H9 (cell line): ENCODE measurements around the gene KRTAP5-7. TPM values are rescaled to one million over a fixed set of nuclear protein-coding genes. Genes with fewer than 3 reads are reported as not detected.

ENCODE experiments used
- DNase-seq: peaks from one replicate; pipeline ENCODE4 v3.0.0-alpha.2; 2017
- H2AFZ ChIP-seq: one replicate; pipeline ENCODE4 v1.6.1; 2013; ENCODE audit warnings: mild to moderate bottlenecking, low read length, control low read depth, moderate library complexity
- H2AK5ac ChIP-seq: 2 replicates; pipeline ENCODE4 v1.6.1; 2013; ENCODE audit warnings: low read length, control low read depth, mixed read lengths; ENCODE audit not compliant: insufficient read length
- H2BK120ac ChIP-seq: one replicate; pipeline ENCODE4 v1.6.1; 2013; ENCODE audit warnings: low read depth, mild to moderate bottlenecking, low read length, control low read depth, inconsistent platforms; ENCODE audit not compliant: poor library complexity, severe bottlenecking
- H2BK12ac ChIP-seq: 2 replicates; pipeline ENCODE4 v1.6.1; 2013; ENCODE audit warnings: low read length, control low read depth, mixed read lengths, low read depth; ENCODE audit not compliant: insufficient read length
- H2BK15ac ChIP-seq: 2 replicates; pipeline ENCODE4 v1.6.1; 2013; ENCODE audit warnings: low read depth, low read length, control low read depth
- H2BK20ac ChIP-seq: one replicate; pipeline ENCODE4 v1.6.1; 2013; ENCODE audit warnings: low read depth, mild to moderate bottlenecking, low read length, control low read depth, inconsistent platforms; ENCODE audit not compliant: poor library complexity, severe bottlenecking
- H2BK5ac ChIP-seq: 2 replicates; pipeline ENCODE4 v1.6.1; 2013; ENCODE audit warnings: low read length, control low read depth, mixed read lengths; ENCODE audit not compliant: insufficient read length
- H3K14ac ChIP-seq: 2 replicates; pipeline ENCODE4 v1.6.1; 2013; ENCODE audit warnings: low read length, control low read depth; ENCODE audit not compliant: insufficient read depth
- H3K18ac ChIP-seq: 2 replicates; pipeline ENCODE4 v1.6.1; 2013; ENCODE audit warnings: low read depth, mild to moderate bottlenecking, mixed read lengths, low read length, control low read depth; ENCODE audit not compliant: insufficient read length
- H3K23ac ChIP-seq: 2 replicates; pipeline ENCODE4 v1.6.1; 2013; ENCODE audit warnings: low read length, control low read depth, mixed read lengths, low read depth; ENCODE audit not compliant: insufficient read length
- H3K23me2 ChIP-seq: 2 replicates; pipeline ENCODE4 v1.6.1; 2013; ENCODE audit warnings: low read depth, mild to moderate bottlenecking, mixed read lengths, low read length, control low read depth; ENCODE audit not compliant: insufficient read length, poor library complexity, severe bottlenecking
- H3K27ac ChIP-seq: 2 replicates; pipeline ENCODE4 v1.5.1; 2013; ENCODE audit warnings: low read length, control low read depth, mixed read lengths, low read depth; ENCODE audit not compliant: insufficient read length
- H3K27me3 ChIP-seq: 2 replicates; pipeline ENCODE4 v1.6.1; 2013; ENCODE audit warnings: low read length, control low read depth, inconsistent platforms; ENCODE audit not compliant: insufficient read depth
- H3K4ac ChIP-seq: 2 replicates; pipeline ENCODE4 v1.6.1; 2013; ENCODE audit warnings: low read depth, mild to moderate bottlenecking, control low read depth, inconsistent platforms, low read length, moderate library complexity
- H3K4me1 ChIP-seq: 2 replicates; pipeline ENCODE4 v1.6.1; 2013; ENCODE audit warnings: low read length, control low read depth, inconsistent platforms; ENCODE audit not compliant: insufficient read depth
- H3K4me2 ChIP-seq: 2 replicates; pipeline ENCODE4 v1.6.1; 2013; ENCODE audit warnings: low read length, control low read depth, mixed read lengths; ENCODE audit not compliant: insufficient read length, insufficient read depth
- H3K56ac ChIP-seq: 2 replicates; pipeline ENCODE4 v1.6.1; 2013; ENCODE audit warnings: low read depth, mild to moderate bottlenecking, mixed read lengths, low read length, control low read depth; ENCODE audit not compliant: insufficient read length
- H3K79me1 ChIP-seq: 2 replicates; pipeline ENCODE4 v1.6.1; 2013; ENCODE audit warnings: low read depth, mild to moderate bottlenecking, moderate library complexity, low read length, control low read depth, inconsistent platforms; ENCODE audit not compliant: insufficient read depth, poor library complexity, severe bottlenecking
- H3K79me2 ChIP-seq: 2 replicates; pipeline ENCODE4 v1.6.1; 2013; ENCODE audit warnings: low read length, control low read depth, inconsistent platforms; ENCODE audit not compliant: insufficient read depth
- H3K9ac ChIP-seq: 2 replicates; pipeline ENCODE4 v1.6.1; 2013; ENCODE audit warnings: low read length, control low read depth, mixed read lengths; ENCODE audit not compliant: insufficient read length; ENCODE audit errors: extremely low read depth
- H3K9me3 ChIP-seq: one replicate; pipeline ENCODE4 v1.6.1; 2013; ENCODE audit warnings: low read depth, low read length, inconsistent platforms; ENCODE audit not compliant: control insufficient read depth
- H3T11ph ChIP-seq: one replicate; pipeline ENCODE4 v1.6.1; 2013; ENCODE audit warnings: mild to moderate bottlenecking, low read length, control low read depth, inconsistent platforms
- H4K20me1 ChIP-seq: one replicate; pipeline ENCODE4 v1.6.1; 2013; ENCODE audit not compliant: control insufficient read depth, insufficient read length, insufficient read depth
- H4K5ac ChIP-seq: 2 replicates; pipeline ENCODE4 v1.6.1; 2013; ENCODE audit warnings: low read depth, mild to moderate bottlenecking, mixed read lengths, low read length, control low read depth; ENCODE audit not compliant: insufficient read length
- H4K8ac ChIP-seq: replicated peaks from 2 replicates; pipeline ENCODE4 v1.6.1; 2013; ENCODE audit warnings: low read length, control low read depth, mixed read lengths, low read depth; ENCODE audit not compliant: insufficient read length
- H4K91ac ChIP-seq: 2 replicates; pipeline ENCODE4 v1.6.1; 2013; ENCODE audit warnings: low read depth, mild to moderate bottlenecking, moderate library complexity, mixed read lengths, low read length, control low read depth; ENCODE audit not compliant: insufficient read length
- H3K27ac Mint-ChIP-seq, 3 experiments: 2 replicates in 2 of 3; 3 replicates in 1 of 3; pipeline ENCODE4 v1.8.0; 2020 to 2021; ENCODE audit warnings: mixed read lengths in 3 of 3, mild to moderate bottlenecking in 1 of 3, moderate library complexity in 1 of 3
- H3K27me3 Mint-ChIP-seq: 2 replicates; pipeline ENCODE4 v1.8.0; 2021; ENCODE audit warnings: low read depth, mild to moderate bottlenecking, moderate library complexity, mixed read lengths
- H3K36me3 Mint-ChIP-seq, 3 experiments: 2 replicates in 2 of 3; 3 replicates in 1 of 3; pipeline ENCODE4 v1.8.0; 2020 to 2021; ENCODE audit warnings: low read depth in 3 of 3, mixed read lengths in 3 of 3; ENCODE audit not compliant: insufficient read depth in 1 of 3
- H3K4me1 Mint-ChIP-seq, 2 experiments: 2 replicates each; pipeline ENCODE4 v1.8.0; 2020; ENCODE audit warnings: mixed read lengths in 2 of 2
- H3K4me3 Mint-ChIP-seq, 2 experiments: 2 replicates in 1 of 2; 3 replicates in 1 of 2; pipeline ENCODE4 v1.8.0; 2020 to 2021; ENCODE audit warnings: mild to moderate bottlenecking in 2 of 2, mixed read lengths in 2 of 2, moderate library complexity in 1 of 2
- H3K9me3 Mint-ChIP-seq, 2 experiments: 2 replicates in 1 of 2; 3 replicates in 1 of 2; pipeline ENCODE4 v1.8.0; 2020; ENCODE audit warnings: mild to moderate bottlenecking in 2 of 2, mixed read lengths in 2 of 2, moderate library complexity in 1 of 2
- CTCF ChIP-seq: fragments of 200-600 bp; sonication (generic); conservative IDR thresholded peaks from 3 replicates; pipeline ENCODE4 v1.8.0; 2021; ENCODE audit warnings: antibody characterized with exemption, mild to moderate bottlenecking
- WGBS: extraction: QIAGEN DNeasy Blood & Tissue Kit; methylation state at CpG from one replicate; pipeline ENCODE4 v1.1.7; 2013; ENCODE audit warnings: missing lambda C conversion rate, low lambda C conversion rate, mixed read lengths; ENCODE audit not compliant: insufficient read length; ENCODE audit errors: extremely low coverage; 5-methylcytosine and 5-hydroxymethylcytosine counted together
- total RNA-seq: library from RNA; stranded (reverse); gene quantifications from 2 replicates; pipeline ENCODE4 v1.2.1, GENCODE V29; 2021

KRTAP5-7 gene
- total RNA-seq, 1 experiment from 2014 or later: not detected

GRCh38 chr11:71488681-71489270 is 38.3 kb upstream of the KRTAP5-7 start:
- H4K20me1 ChIP-seq: no peaks in the 10 kb centered on the region
- Mint-ChIP-seq H3K27ac (peak overlapping the region in 1 of 3 experiments; percentile 37; a peak in 4 of 7 replicates), H3K4me3 (no peak overlapping the region)

More at GRCh38 chr11:71488681-71489270, 38.3 kb upstream of the KRTAP5-7 start:
- no peak overlapping the region for H3K23ac ChIP-seq
- no peak overlapping the region for H2AK5ac ChIP-seq
- H3K27me3 Mint-ChIP-seq: no peaks in the 10 kb centered on the region
- H3K27ac ChIP-seq: no peak overlapping the region
- H3K79me2 ChIP-seq: no peaks in the 10 kb centered on the region
- H2BK20ac ChIP-seq: no peak overlapping the region
- H4K5ac ChIP-seq: no peak overlapping the region
- no peak for DNase-seq
- H4K91ac ChIP-seq: no peak overlapping the region
- no peak overlapping the region for H2BK12ac ChIP-seq
- H3K14ac ChIP-seq: no peak overlapping the region
- peaks cover 4 to 6% of the 10 kb centered on the region in 2 experiments; a peak in 3 of 4 replicates for H3K4me1 Mint-ChIP-seq
- no peak overlapping the region for H4K8ac ChIP-seq
- no peak overlapping the region for H2AFZ ChIP-seq
- H2BK15ac ChIP-seq: no peak overlapping the region
- H3K36me3 Mint-ChIP-seq: peaks cover 25 to 78% (median 39%) of the 10 kb centered on the region in 3 experiments
- no peak overlapping the region for H3T11ph ChIP-seq
- H2BK120ac ChIP-seq: no peak overlapping the region
- no peak overlapping the region for H3K56ac ChIP-seq
- H3K79me1 ChIP-seq: no peaks in the 10 kb centered on the region
- TF ChIP-seq CTCF: no peak
- no peak overlapping the region for H2BK5ac ChIP-seq
- H3K27me3 ChIP-seq: no peaks in the 10 kb centered on the region
- no CpG with 5 or more reads among the region's 6 CpGs for WGBS
- H3K4ac ChIP-seq: no peak overlapping the region
- H3K18ac ChIP-seq: no peak overlapping the region
- H3K9me3 Mint-ChIP-seq: no peaks in the 10 kb centered on the region
- H3K4me2 ChIP-seq: no peak overlapping the region
- H3K9ac ChIP-seq: no peak overlapping the region
- H3K4me1 ChIP-seq: no peaks in the 10 kb centered on the region
- no peaks in the 10 kb centered on the region for H3K9me3 ChIP-seq
- H3K23me2 ChIP-seq: no peaks in the 10 kb centered on the region
